Activated naive CD8-positive, alpha-beta T cell treated with anti-CD3 and anti-CD28 coated beads for 36 hours (primary cell): ENCODE measurements around the gene CIAPIN1. TPM values are rescaled to one million over a fixed set of nuclear protein-coding genes. Genes with fewer than 3 reads are reported as not detected.
"Not testable (repeated sequence)": the region's sequence is repeated elsewhere in the genome, so short reads cannot be mapped to it uniquely, and the experiment has no call there.

Experiments
- DNase-seq: peaks from one replicate; pipeline ENCODE4 v3.0.0; 2021
- H3K27ac Mint-ChIP-seq: one replicate; pipeline ENCODE4 v1.8.0; 2022; ENCODE audit warnings: mild to moderate bottlenecking, moderate library complexity, mixed read lengths
- H3K27me3 Mint-ChIP-seq: one replicate; pipeline ENCODE4 v1.8.0; 2022; ENCODE audit warnings: mild to moderate bottlenecking, mixed read lengths
- H3K36me3 Mint-ChIP-seq: one replicate; pipeline ENCODE4 v1.8.0; 2021; ENCODE audit warnings: mild to moderate bottlenecking, mixed read lengths
- H3K4me1 Mint-ChIP-seq: one replicate; pipeline ENCODE4 v1.8.0; 2021; ENCODE audit warnings: mixed read lengths
- H3K4me3 Mint-ChIP-seq: one replicate; pipeline ENCODE4 v1.8.0; 2022; ENCODE audit warnings: mild to moderate bottlenecking, moderate library complexity, mixed read lengths
- H3K9me3 Mint-ChIP-seq: one replicate; pipeline ENCODE4 v1.8.0; 2022; ENCODE audit warnings: mixed read lengths
- total RNA-seq, 2 experiments: library from RNA; stranded (reverse); gene quantifications; one replicate each; pipeline ENCODE4 v1.2.3, GENCODE V29; 2021

CIAPIN1 gene
- total RNA-seq, 2 experiments from 2014 or later, result 71.3 to 73.6 TPM

GRCh38 chr16:57470711-57471110, 23.5 kb upstream of the CIAPIN1 start:
- Mint-ChIP-seq H3K27ac (no peak overlapping the region), H3K9me3 (no peaks in the 10 kb centered on the region), H3K27me3 (no peaks in the 10 kb centered on the region), H3K4me3 (no peak overlapping the region), H3K36me3 (peaks cover 5% of the 10 kb centered on the region), H3K4me1 (peaks cover 5% of the 10 kb centered on the region)
- DNase-seq, result no peak

DNA sequence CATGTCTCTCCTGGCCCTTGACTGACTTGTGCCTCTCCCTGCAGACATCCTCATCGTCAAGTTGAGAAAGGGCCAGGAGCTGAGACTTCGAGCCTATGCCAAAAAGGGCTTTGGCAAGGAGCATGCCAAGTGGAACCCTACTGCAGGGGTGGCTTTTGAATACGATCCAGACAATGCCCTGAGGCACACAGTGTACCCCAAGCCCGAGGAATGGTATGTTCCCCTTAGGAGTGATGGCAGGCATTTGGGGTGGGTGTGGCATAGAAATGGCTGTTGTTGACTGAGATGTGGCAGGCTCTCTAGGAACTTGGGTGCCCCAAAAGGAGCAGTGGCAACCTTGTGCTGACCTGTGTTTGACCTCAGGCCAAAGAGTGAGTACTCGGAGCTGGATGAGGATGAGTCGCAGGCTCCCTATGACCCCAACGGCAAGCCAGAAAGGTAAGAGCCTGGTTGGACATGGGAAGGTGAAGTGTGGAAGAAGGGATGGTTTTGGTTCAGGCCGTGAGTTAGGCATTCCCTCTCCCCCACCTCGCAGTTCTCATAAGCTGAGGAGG, 22.8 kb upstream of the CIAPIN1 start:
- H3K36me3 Mint-ChIP-seq, result peaks cover 7% of the 10 kb centered on the region
- H3K4me3 Mint-ChIP-seq, result no peak overlapping the region
- no peak overlapping the region for H3K27ac Mint-ChIP-seq
- no peak for DNase-seq
- peaks cover 5% of the 10 kb centered on the region for H3K4me1 Mint-ChIP-seq
- no peaks in the 10 kb centered on the region for H3K9me3 Mint-ChIP-seq
- H3K27me3 Mint-ChIP-seq, result no peaks in the 10 kb centered on the region

- Mint-ChIP-seq H3K9me3 (no peaks in the 10 kb centered on the region), H3K4me3 (no peak overlapping the region), H3K27ac (no peak overlapping the region), H3K36me3 (peaks cover 12% of the 10 kb centered on the region), H3K4me1 (peaks cover 12% of the 10 kb centered on the region), H3K27me3 (no peaks in the 10 kb centered on the region)
- no peak for DNase-seq
Measured at GRCh38 chr16:57469046-57469445, 21.9 kb upstream of the CIAPIN1 start.

- H3K27me3 Mint-ChIP-seq, result no peaks in the 10 kb centered on the region
- no peak overlapping the region for H3K4me3 Mint-ChIP-seq
- H3K9me3 Mint-ChIP-seq, result no peaks in the 10 kb centered on the region
- peaks cover 18% of the 10 kb centered on the region for H3K4me1 Mint-ChIP-seq
- no peak overlapping the region for H3K27ac Mint-ChIP-seq
- H3K36me3 Mint-ChIP-seq, result peaks cover 15% of the 10 kb centered on the region
- no peak for DNase-seq
Measured at GRCh38 chr16:57468346-57468745, 21.2 kb upstream of the CIAPIN1 start.

- DNase-seq, result no peak
- Mint-ChIP-seq H3K27ac (peak overlapping the region; percentile 22), H3K36me3 (peaks cover 20% of the 10 kb centered on the region), H3K9me3 (no peaks in the 10 kb centered on the region), H3K4me3 (no peak overlapping the region), H3K4me1 (peaks cover 21% of the 10 kb centered on the region), H3K27me3 (no peaks in the 10 kb centered on the region)
Measured at GRCh38 chr16:57464523-57464922, 17.3 kb upstream of the CIAPIN1 start.

- no peaks in the 10 kb centered on the region for H3K27me3 Mint-ChIP-seq
- DNase-seq, result no peak
- H3K36me3 Mint-ChIP-seq, result peaks cover 20% of the 10 kb centered on the region
- H3K27ac Mint-ChIP-seq, result peak overlapping the region; percentile 99
- H3K9me3 Mint-ChIP-seq, result no peaks in the 10 kb centered on the region
- peak overlapping the region; percentile 100 for H3K4me3 Mint-ChIP-seq
- peaks cover 21% of the 10 kb centered on the region for H3K4me1 Mint-ChIP-seq
Measured at GRCh38 chr16:57462978-57463362, 15.8 kb upstream of the CIAPIN1 start.

DNA sequence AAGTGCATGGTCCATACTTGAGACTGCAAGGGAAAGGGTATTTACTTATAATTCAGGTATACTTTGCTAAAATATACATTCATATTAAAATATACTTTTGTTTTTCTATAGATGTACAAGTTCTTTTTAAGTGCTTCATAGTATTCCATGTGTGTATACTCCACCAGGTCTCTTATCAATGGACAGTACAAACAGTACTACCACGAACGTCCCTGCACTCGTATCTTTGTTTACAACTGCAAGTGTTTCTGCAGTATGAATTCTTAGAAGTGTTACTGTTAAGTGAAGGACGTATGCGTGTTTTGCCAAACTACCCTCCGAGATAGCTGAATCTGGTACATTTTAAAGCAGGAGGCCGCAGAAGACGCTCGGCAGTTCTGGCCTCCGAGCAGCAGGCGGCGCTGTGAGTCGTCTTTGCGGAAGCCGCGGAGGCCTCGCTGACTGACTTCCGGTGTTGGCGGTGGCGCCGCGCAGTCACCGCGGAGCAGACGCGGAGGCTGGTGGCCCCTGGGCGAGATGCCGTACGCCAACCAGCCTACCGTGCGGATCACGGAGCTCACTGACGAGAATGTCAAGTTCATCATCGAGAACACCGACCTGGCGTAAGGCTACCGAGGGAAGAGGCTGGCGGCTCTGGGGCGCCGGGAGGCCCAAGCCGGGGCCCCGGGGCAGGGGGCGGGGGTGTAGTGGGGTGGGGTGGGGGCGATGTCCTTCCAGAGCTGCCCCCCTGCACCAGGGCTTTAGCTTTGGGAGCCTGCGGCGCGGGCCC, 15.2 kb upstream of the CIAPIN1 start, which contains the start of gene POLR2C:
Gene POLR2C (plus strand): TSS at position 471 of the 769 bp plus-strand sequence. CDS start 46 bp downstream, at position 517.
- no peaks in the 10 kb centered on the region for H3K9me3 Mint-ChIP-seq
- peaks cover 17% of the 10 kb centered on the region for H3K36me3 Mint-ChIP-seq
- DNase-seq, result peak; percentile 93
- H3K27me3 Mint-ChIP-seq, result no peaks in the 10 kb centered on the region
- H3K4me3 Mint-ChIP-seq, result peak within 1 kb of the TSS; percentile 100
- H3K27ac Mint-ChIP-seq, result peak within 1 kb of the TSS; percentile 99
- peaks cover 21% of the 10 kb centered on the region for H3K4me1 Mint-ChIP-seq

GRCh38 chr16:57452021-57452420, 4.8 kb upstream of the CIAPIN1 start:
- Mint-ChIP-seq H3K9me3 (no peaks in the 10 kb centered on the region), H3K27me3 (no peaks in the 10 kb centered on the region), H3K4me3 (no peak overlapping the region), H3K36me3 (peaks cover 18% of the 10 kb centered on the region), H3K4me1 (peaks cover 12% of the 10 kb centered on the region), H3K27ac (no peak overlapping the region)
- no peak for DNase-seq

GRCh38 chr16:57446531-57447185, 527 bp downstream of the CIAPIN1 start:
- H3K36me3 Mint-ChIP-seq, result peaks cover 23% of the 10 kb centered on the region
- DNase-seq, result peak; percentile 24

GRCh38 chr16:57445510-57445909, 1.7 kb downstream of the CIAPIN1 start:
- no peak for DNase-seq
- peaks cover 28% of the 10 kb centered on the region for H3K36me3 Mint-ChIP-seq
- H3K4me3 Mint-ChIP-seq, result no peak overlapping the region
- peaks cover 2% of the 10 kb centered on the region for H3K9me3 Mint-ChIP-seq
- no peaks in the 10 kb centered on the region for H3K27me3 Mint-ChIP-seq
- H3K4me1 Mint-ChIP-seq, result peaks cover 34% of the 10 kb centered on the region
- H3K27ac Mint-ChIP-seq, result no peak overlapping the region

More at GRCh38 chr16:57446531-57447185, 527 bp downstream of the CIAPIN1 start:
- H3K4me1 Mint-ChIP-seq, result peaks cover 33% of the 10 kb centered on the region
- H3K9me3 Mint-ChIP-seq, result no peaks in the 10 kb centered on the region
- H3K4me3 Mint-ChIP-seq, result peak overlapping the region; percentile 93
- peak overlapping the region; percentile 91 for H3K27ac Mint-ChIP-seq
- H3K27me3 Mint-ChIP-seq, result no peaks in the 10 kb centered on the region

- no peak for DNase-seq
- H3K4me1 Mint-ChIP-seq, result peaks cover 34% of the 10 kb centered on the region
- H3K27ac Mint-ChIP-seq, result no peak overlapping the region
- peaks cover 7% of the 10 kb centered on the region for H3K9me3 Mint-ChIP-seq
- H3K36me3 Mint-ChIP-seq, result peaks cover 36% of the 10 kb centered on the region
- H3K27me3 Mint-ChIP-seq, result no peaks in the 10 kb centered on the region
- no peak overlapping the region for H3K4me3 Mint-ChIP-seq
Measured at GRCh38 chr16:57444711-57445110, 2.5 kb downstream of the CIAPIN1 start.

GRCh38 chr16:57440551-57440950, 6.6 kb downstream of the CIAPIN1 start:
- H3K4me3 Mint-ChIP-seq, H3K27me3 Mint-ChIP-seq, DNase-seq, H3K9me3 Mint-ChIP-seq, H3K27ac Mint-ChIP-seq: not testable (repeated sequence)
- peaks cover 49% of the 10 kb centered on the region for H3K36me3 Mint-ChIP-seq
- H3K4me1 Mint-ChIP-seq, result peaks cover 17% of the 10 kb centered on the region

GRCh38 chr16:57439947-57440346, 7.2 kb downstream of the CIAPIN1 start:
- Mint-ChIP-seq H3K36me3 (peaks cover 53% of the 10 kb centered on the region), H3K4me1 (peaks cover 15% of the 10 kb centered on the region)
- H3K27ac Mint-ChIP-seq, H3K4me3 Mint-ChIP-seq, DNase-seq, H3K27me3 Mint-ChIP-seq, H3K9me3 Mint-ChIP-seq: not testable (repeated sequence)

- DNase-seq, result no peak
- peaks cover 57% of the 10 kb centered on the region for H3K36me3 Mint-ChIP-seq
- H3K9me3 Mint-ChIP-seq, result peaks cover 7% of the 10 kb centered on the region
- H3K4me1 Mint-ChIP-seq, result peaks cover 27% of the 10 kb centered on the region
- H3K27me3 Mint-ChIP-seq, result no peaks in the 10 kb centered on the region
- H3K4me3 Mint-ChIP-seq, result no peak overlapping the region
- H3K27ac Mint-ChIP-seq, result no peak overlapping the region
Measured at GRCh38 chr16:57435838-57436237, 11.3 kb downstream of the CIAPIN1 start.

- H3K4me1 Mint-ChIP-seq, result peaks cover 27% of the 10 kb centered on the region
- no peak overlapping the region for H3K4me3 Mint-ChIP-seq
- no peaks in the 10 kb centered on the region for H3K9me3 Mint-ChIP-seq
- no peak for DNase-seq
- H3K27me3 Mint-ChIP-seq, result no peaks in the 10 kb centered on the region
- H3K27ac Mint-ChIP-seq, result peak overlapping the region; percentile 54
- H3K36me3 Mint-ChIP-seq, result peaks cover 49% of the 10 kb centered on the region
Measured at GRCh38 chr16:57434003-57434402, 13.2 kb downstream of the CIAPIN1 start.
